Parathyroid adenoma (tissue), 2 donors: Measurements from ENCODE around the gene NUP98.

ENCODE experiments used
- H2AFZ ChIP-seq: fragments of 300-600 bp; sonication (generic); one replicate; pipeline ENCODE4 v1.7.0; 2017; ENCODE audit warnings: antibody characterized with exemption, mild to moderate bottlenecking
- H3K27ac ChIP-seq: fragments of 300-600 bp; sonication (generic); one replicate; pipeline ENCODE4 v1.7.0; 2017
- H3K27me3 ChIP-seq: fragments of 300-600 bp; sonication (generic); one replicate; pipeline ENCODE4 v1.7.0; 2017; ENCODE audit warnings: low read length; ENCODE audit not compliant: control insufficient read depth, insufficient read depth
- H3K36me3 ChIP-seq: fragments of 300-600 bp; sonication (generic); one replicate; pipeline ENCODE4 v1.7.0; 2017; ENCODE audit warnings: low read length; ENCODE audit not compliant: control insufficient read depth, insufficient read depth
- H3K4me1 ChIP-seq: fragments of 300-600 bp; sonication (generic); one replicate; pipeline ENCODE4 v1.7.0; 2017; ENCODE audit warnings: control low read depth
- H3K4me2 ChIP-seq: fragments of 300-600 bp; sonication (generic); one replicate; pipeline ENCODE4 v1.7.0; 2017; ENCODE audit warnings: low read length
- H3K4me3 ChIP-seq: fragments of 300-600 bp; sonication (generic); one replicate; pipeline ENCODE4 v1.7.0; 2017; ENCODE audit warnings: low read depth, low read length
- H3K79me2 ChIP-seq: fragments of 300-600 bp; sonication (generic); one replicate; pipeline ENCODE4 v1.7.0; 2017; ENCODE audit warnings: control low read depth
- H3K9ac ChIP-seq: fragments of 300-600 bp; sonication (generic); one replicate; pipeline ENCODE4 v1.7.0; 2017; ENCODE audit warnings: mild to moderate bottlenecking
- H3K9me3 ChIP-seq: fragments of 300-600 bp; sonication (generic); one replicate; pipeline ENCODE4 v1.7.0; 2017; ENCODE audit warnings: low read length; ENCODE audit not compliant: control insufficient read depth
- CTCF ChIP-seq: fragments of 300-600 bp; sonication (generic); IDR thresholded peaks from one replicate; pipeline ENCODE4 v1.7.0; 2017; ENCODE audit warnings: antibody characterized with exemption, mild to moderate bottlenecking
- donor health status: primary hyperparathyroidism.

Gene NUP98

GRCh38 chr11:3632070-3632660 is 165.2 kb downstream of the NUP98 start:
- H3K9me3 ChIP-seq: no peaks in the 10 kb centered on the region
- H3K27me3 ChIP-seq: no peaks in the 10 kb centered on the region
- H2AFZ ChIP-seq: no peak overlapping the region
- H3K79me2 ChIP-seq: no peaks in the 10 kb centered on the region
- H3K9ac ChIP-seq: no peak overlapping the region
- H3K4me1 ChIP-seq: no peaks in the 10 kb centered on the region
- no peak for TF ChIP-seq CTCF
- no peaks in the 10 kb centered on the region for H3K36me3 ChIP-seq
- H3K27ac ChIP-seq: no peak overlapping the region
- no peak overlapping the region for H3K4me3 ChIP-seq
- no peak overlapping the region for H3K4me2 ChIP-seq

GRCh38 chr11:3631331-3631730 is 166.0 kb downstream of the NUP98 start:
- no peak overlapping the region for H3K27ac ChIP-seq
- no peak overlapping the region for H3K4me2 ChIP-seq
- H3K27me3 ChIP-seq: no peaks in the 10 kb centered on the region
- no peak overlapping the region for H3K9ac ChIP-seq
- H3K36me3 ChIP-seq: no peaks in the 10 kb centered on the region
- no peak overlapping the region for H2AFZ ChIP-seq
- H3K4me1 ChIP-seq: no peaks in the 10 kb centered on the region
- no peaks in the 10 kb centered on the region for H3K9me3 ChIP-seq
- no peak overlapping the region for H3K4me3 ChIP-seq
- no peaks in the 10 kb centered on the region for H3K79me2 ChIP-seq
- no peak for TF ChIP-seq CTCF

- Histone ChIP-seq H3K27me3 (no peaks in the 10 kb centered on the region), H3K36me3 (no peaks in the 10 kb centered on the region), H3K4me3 (no peak overlapping the region), H3K79me2 (no peaks in the 10 kb centered on the region), H3K4me2 (no peak overlapping the region), H3K27ac (no peak overlapping the region), H2AFZ (no peak overlapping the region), H3K9ac (no peak overlapping the region), H3K9me3 (no peaks in the 10 kb centered on the region), H3K4me1 (no peaks in the 10 kb centered on the region)
- no peak for TF ChIP-seq CTCF
Observed at GRCh38 chr11:3627291-3627690, 170.1 kb downstream of the NUP98 start.

GRCh38 chr11:3626250-3626960 is 170.9 kb downstream of the NUP98 start:
- no peak for TF ChIP-seq CTCF
- no peak overlapping the region for H3K4me3 ChIP-seq
- H3K9ac ChIP-seq: no peak overlapping the region
- no peak overlapping the region for H2AFZ ChIP-seq
- no peak overlapping the region for H3K4me2 ChIP-seq
- H3K27me3 ChIP-seq: no peaks in the 10 kb centered on the region
- no peaks in the 10 kb centered on the region for H3K79me2 ChIP-seq
- H3K9me3 ChIP-seq: no peaks in the 10 kb centered on the region
- H3K27ac ChIP-seq: no peak overlapping the region
- no peaks in the 10 kb centered on the region for H3K36me3 ChIP-seq
- no peaks in the 10 kb centered on the region for H3K4me1 ChIP-seq
